Stimulated activated CD8-positive, alpha-beta memory T cell treated with anti-CD3 and anti-CD28 coated beads, Interleukin-15, amount 100 ng/mL, for 4 hours (primary cell): ENCODE results near the gene KLHL17.
A peak's percentile ranks its signal among the peaks of the same experiment; 100 is the strongest.

Experiments used
- DNase-seq, 2 donors: peaks; one replicate each; pipeline ENCODE4 v3.0.0-alpha.2; 2020; ENCODE audit warnings: low read depth in 2 of 2

KLHL17 gene

DNA sequence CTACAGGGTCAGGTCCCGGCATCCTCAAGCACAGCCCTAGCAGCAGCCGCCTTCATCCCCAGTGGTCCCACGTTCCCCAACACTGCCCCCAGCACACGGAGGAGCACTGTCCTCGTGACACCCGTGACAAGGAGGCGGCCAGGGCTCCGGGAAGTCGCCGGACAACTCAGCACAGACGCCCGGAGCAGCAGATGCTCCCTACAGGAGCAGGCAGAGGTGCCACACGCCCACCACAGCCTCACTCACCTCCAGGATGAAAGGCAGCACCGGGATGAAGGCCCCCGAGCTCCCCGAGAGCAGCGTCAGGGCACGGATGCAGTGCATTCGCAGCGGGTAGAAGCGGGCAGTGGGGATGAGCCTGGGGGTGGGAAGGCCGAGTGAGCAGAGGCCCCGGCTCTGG is 9.5 kb upstream of the KLHL17 start:
- DNase-seq: no peak

DNA sequence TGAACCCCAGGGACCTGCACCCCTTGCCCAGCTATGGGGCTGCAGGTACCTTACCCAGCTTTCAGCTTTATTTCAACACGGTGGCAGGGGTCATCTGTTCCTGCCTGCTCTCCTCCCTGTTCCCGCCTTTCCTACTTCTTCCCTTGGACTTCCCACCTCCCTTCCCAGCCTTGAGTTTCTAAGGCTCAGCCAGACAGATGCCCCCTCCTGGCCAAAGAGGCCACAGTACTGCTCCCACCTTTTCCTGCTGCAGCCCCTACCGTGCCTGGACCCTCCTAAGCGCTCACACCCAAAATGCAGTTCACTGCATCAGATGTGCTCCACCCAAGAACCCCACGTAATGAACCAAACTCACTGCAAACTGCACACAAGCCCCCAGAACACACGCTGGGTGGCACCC is 9.0 kb upstream of the KLHL17 start:
- no peak for DNase-seq

DNA sequence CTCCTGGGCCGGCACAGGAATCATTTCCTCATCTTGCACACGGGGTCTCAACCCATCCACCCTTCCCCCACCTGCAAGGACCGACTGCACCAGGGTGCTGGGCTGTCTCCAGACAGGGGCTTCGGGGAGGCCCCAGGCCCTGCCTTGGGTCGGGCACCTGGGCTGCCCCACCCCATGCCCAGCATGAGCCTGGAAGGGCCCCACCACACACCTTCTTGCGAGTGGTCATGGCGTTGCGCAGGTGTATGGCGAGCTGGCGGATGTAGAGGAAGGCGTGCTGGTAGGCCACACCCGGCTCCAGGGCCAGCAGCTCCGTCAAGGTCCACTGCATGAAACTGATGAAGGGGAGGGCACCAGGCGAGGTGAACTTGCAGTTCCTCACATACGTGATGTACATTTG is 8.2 kb upstream of the KLHL17 start:
- DNase-seq: no peak

DNA sequence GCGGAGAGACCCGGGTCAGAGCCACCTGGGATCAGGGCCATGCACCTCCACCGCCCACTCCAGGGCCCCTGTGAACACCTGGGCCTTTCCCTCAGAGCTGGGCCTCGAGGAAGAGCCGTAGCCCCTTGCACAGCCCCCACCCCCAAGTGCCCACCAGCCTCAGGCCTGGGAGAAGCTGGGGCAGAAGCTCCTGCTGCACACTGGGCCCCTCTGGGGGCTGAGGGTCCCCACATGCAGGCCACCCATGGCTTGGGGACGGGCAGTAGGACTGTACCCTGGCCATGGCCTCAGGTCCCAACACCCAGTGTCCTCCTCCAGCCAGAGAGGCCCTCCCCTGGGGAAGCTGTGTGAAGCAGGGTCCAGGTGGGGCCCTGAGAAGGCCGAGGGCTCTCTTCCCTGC is 7.8 kb upstream of the KLHL17 start:
- no peak for DNase-seq

DNA sequence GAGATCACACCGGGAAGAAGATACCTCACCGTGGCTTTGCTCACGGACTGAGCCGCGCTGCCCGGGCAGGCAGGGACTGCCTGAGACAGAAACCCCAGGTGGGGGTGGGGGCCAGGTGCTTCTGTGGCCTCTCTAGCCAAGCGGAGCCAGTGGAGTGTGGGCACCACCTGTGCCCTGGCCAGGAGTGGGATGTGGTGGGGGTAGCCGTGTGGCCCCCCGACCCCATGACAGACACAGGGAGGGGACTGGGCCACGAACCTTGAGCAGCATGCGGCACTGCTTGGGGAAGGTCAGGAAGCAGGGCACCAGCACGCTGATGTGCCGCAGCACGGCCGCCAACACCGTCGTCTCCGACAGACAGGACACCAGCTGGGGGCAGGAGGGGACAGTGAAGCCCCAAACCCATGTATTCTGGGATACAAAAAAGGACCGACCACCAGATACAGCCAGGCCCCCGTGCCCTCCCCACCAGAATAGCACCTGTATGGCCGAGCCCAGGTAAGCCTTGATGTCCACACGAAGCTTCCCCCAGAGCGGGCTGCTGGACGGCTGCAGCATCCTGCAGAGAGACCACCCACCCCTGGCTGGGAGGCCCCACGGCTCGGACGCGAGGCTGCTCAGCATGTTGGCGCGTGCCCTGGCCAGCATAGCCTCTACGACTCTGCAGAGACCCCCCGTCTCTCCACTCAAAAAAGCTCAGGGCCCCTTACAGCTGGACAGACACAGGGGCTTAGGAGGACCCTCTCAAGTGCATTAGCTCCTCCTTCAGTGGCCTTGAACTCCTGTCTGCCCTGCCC is 6.7 kb upstream of the KLHL17 start:
- no peak for DNase-seq

DNA sequence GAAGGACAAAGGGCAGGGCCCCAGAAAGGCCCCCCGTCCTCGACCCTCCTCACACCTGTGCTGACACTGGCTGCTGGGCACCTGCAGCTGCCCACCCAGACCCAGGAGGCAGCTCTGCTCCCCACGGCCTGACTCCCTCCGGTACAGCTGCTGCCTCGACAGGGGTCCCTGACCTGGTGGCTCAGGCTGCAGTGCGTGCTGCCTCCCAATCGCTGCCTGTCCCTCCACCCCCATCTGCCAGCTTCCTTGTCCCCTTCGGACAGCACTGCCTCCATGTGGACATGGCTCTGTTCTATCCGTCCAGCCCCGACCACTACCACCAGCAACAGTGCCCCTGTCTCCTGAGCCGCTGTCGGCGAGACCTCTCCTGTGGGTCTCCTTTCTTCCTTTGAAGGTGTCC is 5.5 kb upstream of the KLHL17 start:
- DNase-seq: no peak

DNA sequence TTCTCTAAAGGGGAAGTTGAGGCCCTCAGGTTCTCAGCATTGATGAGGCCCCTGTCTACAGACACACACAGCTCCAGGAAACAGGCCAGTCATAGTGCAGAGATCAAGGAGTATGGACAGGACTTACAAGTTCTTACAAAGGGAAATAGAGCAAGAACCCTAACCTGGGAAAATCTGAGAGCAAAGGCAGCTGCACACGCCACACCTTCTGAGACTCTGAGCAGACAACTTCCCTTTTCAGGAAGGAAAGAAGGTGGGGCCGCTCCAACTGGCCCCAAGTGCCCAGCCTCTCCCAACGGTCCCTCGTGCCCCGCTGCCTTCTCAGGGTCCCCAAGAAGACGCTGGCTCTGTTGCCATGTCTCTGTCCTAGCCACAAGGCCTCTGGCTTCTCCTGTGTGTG is 4.9 kb upstream of the KLHL17 start:
- no peak for DNase-seq

DNA sequence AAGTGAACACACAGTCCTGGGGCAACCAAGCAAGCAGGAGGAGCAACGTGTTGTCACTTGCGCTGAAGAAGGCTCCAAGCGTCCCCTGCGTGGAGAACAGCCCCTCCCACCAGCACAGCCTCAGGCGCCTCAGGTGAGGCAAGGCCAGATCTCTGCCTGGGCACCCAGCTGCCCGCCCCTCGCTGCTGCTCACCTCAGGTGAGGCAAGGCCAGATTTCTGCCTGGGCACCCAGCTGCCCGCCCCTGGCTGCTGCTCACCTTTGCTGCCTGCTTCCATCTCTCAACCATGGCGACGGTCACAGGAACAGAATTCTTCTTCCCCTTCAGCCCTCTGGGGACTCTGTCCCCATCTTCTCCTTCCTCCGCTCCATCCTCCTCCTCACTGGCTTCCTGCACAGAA is 3.7 kb upstream of the KLHL17 start:
- no peak for DNase-seq

DNA sequence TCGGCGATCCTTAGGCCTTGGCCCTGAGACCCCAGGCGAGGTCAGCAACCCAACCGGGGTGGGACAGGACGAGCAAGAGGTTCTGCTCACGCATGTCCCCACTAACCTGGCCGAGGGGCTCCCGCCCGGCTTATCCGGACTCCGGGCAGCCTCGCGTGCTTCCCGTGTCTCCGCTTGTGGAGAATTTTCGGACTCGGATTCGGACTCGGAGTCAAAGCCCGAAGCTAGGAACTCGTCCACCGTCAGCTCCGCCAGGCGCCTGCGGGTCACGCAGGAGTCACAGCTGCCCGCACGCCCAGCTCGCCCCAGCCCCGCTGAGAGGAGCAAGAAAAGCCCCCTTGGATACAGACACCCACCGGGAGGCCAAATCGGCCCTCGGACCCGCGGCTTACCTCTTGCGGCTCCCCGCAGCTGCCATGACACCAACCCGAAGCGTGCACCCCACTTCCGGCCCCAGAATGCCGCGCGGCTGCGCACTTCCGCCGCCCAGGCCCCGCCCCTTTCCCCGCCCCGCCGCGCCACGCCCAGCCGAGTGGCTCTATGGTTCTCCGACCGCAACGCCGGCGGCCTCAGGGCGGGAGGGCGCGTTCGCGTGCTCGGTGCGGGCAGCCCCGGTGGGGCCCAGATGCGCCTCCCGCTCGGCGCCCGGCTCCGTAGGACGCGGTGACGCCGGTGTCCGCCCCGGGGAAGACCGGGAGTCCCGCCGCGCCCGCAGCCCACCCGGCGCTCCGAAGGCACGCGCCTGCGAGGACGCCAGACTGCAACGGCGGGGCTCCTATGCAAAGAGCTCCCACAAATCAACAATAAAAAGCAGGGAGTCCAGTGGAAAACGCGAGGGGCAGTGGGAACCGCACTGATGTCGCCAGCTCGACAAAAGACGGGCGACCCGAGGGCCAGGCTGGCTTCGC is 1.3 kb upstream of the KLHL17 start, which contains the start of gene NOC2L:
NOC2L (minus strand) TSS at position 434 of the 908 bp plus-strand sequence; CDS start at position 418, 16 bp downstream.
- peak; percentile 89 to 96 for DNase-seq

DNA sequence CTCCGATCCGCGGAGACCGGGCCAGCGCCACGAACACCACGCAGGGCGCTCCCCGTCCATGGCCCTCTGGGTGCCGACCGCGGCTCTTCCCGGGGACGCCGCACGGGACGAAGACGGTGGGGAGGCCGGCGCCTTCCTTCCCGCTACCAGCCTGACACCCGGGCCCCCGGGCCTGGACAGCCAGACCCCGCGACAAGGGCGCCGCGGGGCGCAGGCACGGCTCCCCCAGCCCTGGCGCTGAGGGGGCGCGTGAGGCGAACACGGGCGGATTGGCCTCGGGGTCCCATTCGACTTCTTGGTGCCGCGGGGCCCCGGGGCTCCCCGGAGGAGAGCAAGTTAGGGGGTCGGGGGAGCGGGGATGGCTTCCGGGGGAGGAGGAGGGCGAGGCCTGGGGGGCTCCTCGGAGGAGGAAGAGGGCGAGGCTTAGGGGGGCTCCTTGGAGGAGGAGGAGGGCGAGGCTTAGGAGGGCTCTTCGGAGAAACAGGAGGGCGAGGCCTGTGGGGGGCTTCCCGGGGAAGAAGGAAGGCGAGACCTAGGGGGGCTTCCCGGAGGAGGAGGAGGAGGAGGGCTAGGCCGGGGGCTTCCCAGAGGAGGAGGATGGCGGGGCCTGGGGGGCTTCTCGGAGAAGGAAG is 537 bp upstream of the KLHL17 start:
- DNase-seq: no peak

DNA sequence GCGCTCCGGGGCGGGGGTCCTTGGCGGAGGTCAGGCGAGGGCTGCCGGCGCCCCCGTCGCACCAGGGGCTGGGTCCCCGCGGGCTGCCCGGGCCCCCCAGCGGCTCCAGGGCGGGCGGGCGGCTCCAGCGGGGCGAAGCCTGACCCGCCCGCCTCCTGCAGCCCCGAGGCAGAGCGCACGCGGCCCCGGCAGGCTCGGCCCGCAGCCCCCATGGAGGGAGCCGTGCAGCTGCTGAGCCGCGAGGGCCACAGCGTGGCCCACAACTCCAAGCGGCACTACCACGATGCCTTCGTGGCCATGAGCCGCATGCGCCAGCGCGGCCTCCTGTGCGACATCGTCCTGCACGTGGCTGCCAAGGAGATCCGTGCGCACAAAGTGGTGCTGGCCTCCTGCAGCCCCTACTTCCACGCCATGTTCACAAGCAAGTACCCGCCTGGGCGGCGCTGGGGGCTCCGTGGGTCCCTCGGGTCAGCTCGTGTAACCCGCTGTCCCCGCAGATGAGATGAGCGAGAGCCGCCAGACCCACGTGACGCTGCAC is 817 bp downstream of the KLHL17 start:
- DNase-seq: no peak

DNA sequence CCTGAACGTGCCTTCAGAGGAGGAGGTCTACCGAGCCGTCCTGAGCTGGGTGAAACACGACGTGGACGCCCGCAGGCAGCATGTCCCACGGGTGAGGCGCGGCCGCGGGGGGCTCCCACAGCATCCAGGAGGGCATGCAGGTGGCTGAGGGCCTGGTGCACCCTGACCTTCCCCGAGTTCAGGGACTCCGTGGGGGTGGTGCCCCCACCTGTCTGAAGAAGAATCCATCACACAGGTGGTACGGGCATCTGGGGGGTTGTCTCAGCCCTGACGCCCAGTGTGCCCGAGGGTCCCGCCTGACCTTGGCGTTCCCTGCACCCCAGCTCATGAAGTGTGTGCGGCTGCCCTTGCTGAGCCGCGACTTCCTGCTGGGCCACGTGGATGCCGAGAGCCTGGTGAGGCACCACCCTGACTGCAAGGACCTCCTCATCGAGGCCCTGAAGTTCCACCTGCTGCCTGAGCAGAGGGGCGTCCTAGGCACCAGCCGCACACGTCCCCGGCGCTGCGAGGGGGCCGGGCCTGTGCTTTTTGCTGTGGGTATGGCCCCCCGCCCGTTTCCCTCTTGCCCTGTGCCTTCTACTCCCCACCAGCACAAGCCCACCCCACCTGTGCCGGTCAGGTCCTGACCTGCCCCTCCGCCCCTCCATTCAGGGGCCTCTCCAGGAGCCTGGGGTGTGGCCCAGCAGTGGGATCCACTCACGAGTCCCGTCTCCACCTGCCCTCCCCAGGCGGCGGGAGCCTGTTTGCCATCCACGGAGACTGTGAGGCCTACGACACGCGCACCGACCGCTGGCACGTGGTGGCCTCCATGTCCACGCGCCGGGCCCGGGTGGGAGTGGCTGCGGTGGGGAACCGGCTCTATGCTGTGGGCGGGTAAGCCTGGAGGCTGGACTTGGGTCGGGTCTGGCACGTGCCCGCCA is 2.3 kb downstream of the KLHL17 start:
- no peak for DNase-seq

DNA sequence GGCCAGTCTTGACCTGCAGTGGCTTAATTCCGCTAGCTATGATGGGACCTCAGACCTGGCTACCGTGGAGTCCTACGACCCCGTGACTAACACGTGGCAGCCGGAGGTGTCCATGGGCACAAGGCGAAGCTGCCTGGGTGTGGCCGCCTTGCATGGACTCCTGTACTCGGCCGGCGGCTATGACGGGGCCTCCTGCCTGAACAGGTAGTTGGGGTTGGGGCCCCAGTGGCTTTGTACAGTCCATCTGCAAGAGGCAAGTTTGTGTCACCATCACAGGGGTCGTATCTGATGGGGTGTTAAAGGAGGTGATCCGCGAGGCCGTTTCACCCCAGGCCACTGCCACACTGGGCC is 2.9 kb downstream of the KLHL17 start:
- no peak for DNase-seq

DNA sequence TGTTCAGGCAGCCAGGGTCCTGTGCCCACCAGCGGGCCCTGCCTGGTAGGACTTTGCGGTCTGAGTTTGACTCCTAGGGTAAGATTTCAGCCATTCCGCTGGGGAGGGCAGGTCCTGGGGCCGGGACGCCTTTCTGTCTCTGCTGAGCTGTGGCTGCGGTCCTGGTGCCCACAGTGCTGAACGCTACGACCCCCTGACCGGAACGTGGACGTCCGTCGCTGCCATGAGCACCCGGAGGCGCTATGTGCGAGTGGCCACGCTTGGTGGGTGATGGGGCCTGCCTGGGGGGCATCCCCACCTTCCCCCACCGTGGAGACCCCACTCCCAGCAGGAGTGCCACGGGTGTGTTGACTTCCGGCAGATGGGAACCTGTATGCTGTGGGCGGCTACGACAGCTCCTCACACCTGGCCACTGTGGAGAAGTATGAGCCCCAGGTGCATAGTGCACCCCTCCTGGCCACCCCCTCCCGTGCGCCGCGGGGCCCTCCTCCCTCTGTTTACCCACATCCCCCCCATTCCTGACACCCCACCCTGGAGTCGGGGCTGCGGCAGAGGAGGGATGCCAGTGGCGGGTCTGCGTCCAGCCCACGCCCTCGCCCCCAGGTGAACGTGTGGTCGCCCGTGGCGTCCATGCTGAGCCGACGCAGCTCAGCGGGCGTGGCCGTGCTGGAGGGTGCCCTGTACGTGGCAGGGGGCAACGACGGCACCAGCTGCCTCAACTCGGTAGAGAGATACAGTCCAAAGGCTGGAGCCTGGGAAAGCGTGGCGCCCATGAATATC is 3.6 kb downstream of the KLHL17 start:
- no peak for DNase-seq

DNA sequence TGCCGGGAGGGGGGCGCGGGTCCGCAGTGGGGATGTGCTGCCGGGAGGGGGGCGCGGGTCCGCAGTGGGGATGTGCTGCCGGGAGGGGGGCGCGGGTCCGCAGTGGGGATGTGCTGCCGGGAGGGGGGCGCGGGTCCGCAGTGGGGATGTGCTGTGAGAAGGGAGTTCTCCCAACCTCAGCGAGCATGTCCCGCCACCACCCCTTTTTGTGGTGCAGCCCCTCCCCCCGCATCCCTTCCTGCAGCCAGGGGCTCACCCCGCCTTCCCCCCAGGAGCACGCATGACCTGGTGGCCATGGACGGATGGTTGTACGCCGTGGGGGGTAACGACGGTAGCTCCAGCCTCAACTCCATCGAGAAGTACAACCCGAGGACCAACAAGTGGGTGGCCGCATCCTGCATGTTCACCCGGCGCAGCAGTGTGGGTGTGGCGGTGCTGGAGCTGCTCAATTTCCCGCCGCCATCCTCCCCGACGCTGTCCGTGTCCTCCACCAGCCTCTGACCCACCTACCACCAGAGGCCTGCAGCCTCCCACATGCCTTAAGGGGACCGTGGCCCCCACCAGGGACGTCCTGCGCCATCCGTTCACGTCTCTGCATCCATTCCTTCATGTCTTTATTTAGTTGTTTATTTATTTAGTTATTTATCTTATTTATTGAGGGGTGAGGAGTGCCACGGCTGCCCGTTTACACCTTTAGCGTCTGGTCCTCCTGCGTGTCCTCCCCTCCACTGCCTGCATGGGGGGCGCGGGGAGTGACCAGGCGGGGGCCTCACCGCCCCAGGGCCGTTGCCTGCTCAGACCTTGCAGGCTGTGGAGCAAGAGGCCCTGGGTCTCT is 4.5 kb downstream of the KLHL17 start:
- DNase-seq: no peak

DNA sequence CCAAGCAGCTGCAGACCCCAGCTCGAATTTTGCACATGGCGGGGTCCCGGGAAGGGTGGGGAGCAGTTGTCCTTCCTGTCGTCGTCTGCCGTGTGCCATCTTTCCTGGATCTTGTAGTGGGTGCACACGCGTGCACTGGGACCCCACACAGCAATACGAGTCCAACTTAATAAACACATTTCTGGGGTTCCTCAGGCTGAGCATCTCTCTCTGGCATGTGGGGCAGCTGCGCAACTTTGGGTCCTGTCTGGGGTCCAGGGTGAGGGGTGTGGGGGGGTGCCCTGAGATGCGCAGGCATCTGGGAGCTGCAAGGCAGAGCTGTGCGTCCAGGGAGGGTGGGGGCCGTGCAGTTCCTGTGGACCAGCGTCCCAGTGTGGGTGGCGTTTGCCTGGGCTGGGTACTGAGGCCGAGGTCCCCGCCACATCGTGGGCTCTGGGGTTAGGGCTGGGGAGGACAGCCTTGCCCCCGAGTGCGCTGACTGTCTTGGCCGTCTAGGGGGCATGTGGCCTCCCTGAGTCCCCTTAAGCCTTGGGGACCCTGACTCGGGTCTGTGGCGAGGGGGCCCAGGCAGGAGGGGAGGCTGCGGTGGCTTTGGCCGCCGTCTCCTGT is 5.2 kb downstream of the KLHL17 start:
- DNase-seq: no peak

DNA sequence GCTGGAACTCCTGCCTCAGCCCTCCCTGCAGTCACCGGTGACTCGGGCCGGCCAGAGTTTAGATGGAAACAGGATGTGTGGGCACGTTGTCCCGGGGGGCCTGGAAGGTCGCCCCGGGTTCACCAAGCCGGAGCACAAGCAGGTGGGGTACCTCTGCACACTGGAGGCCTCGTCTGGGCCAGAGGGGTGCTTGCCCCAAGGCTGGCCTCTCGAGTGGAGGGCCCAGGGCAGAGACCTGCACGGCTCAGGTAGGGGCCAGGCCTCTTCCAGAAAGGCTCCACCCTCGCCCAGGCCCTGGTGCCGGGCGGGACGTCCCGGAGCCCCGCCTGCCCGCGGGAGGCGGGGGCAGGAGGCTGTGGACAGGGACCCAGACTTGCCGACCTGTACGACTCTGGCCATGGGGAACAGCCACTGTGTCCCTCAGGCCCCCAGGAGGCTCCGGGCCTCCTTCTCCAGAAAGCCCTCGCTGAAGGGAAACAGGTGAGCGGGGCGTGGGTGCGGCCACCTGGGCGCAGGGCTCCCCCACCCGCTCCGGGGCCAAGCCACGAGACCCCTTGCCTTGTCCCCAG is 5.8 kb downstream of the KLHL17 start, which contains the start of gene PLEKHN1:
PLEKHN1 (plus strand) TSS at position 348 of the 569 bp plus-strand sequence; CDS start at position 398, 50 bp downstream.
- DNase-seq: no peak

DNA sequence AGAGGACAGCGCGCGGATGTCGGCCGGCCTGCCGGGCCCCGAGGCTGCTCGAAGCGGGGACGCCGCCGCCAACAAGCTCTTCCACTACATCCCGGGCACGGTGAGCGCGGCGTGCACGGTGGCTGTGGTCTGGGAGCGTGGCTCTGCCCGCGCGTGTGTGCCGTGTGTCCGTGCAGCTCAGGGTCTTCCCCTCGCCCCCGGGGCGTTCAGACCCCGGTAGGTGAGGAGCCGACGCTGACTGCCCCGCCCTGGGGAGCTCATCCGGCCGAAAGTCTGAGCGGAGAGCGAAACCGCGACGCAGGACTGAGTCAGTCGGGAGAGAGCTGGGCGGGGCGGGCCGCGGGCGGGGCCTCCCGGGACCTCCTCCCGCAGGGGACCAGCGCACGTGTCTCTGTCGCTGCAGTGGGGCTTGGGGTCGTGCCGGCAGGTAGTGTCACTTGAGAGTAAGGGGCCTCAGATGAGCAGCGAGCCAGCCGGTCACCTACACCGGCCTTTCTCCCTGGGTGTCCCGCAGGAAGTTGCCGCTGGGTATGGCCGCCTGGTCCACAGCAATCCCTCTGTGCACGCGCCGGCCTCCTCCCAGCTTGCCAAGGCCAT is 6.4 kb downstream of the KLHL17 start:
- DNase-seq: peak; percentile 68 to 72
